EH (cell line): Measurements from ENCODE around the gene UBE2Q2.
"Not testable (repeated sequence)": the region's sequence is repeated elsewhere in the genome, so short reads cannot be mapped to it uniquely, and the experiment has no call there.

ENCODE experiments used
- DNase-seq: peaks from one replicate; pipeline ENCODE4 v3.0.0-alpha.2; 2015; ENCODE audit warnings: low read depth

Gene UBE2Q2

GRCh38 chr15:75842722-75843677 lies at the start of gene UBE2Q2:
Gene UBE2Q2 (plus strand): TSS chr15:75843447. CDS start chr15:75843667, 220 bp downstream.
- peak; percentile 83 for DNase-seq

DNA sequence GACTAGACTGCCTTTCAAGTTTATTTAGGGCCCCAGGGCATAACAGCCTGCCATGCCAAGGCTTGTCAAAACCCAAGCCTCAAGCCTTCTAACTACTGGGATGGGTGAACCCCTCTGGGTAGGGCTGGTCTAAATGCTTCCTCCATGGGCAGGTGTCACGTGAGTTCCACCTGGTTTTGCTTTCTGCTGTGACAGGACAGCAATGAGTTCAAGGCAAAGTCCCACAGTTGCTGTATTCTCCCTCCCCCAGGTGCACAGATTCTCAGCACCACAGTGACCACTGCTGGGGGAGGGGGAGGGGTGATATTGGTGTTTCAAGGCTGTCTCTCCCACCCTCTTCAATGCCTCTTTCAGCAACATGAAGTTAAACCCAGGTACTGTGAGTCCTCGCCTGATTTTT lies 46.9 kb upstream of the UBE2Q2 start:
- no peak for DNase-seq

DNA sequence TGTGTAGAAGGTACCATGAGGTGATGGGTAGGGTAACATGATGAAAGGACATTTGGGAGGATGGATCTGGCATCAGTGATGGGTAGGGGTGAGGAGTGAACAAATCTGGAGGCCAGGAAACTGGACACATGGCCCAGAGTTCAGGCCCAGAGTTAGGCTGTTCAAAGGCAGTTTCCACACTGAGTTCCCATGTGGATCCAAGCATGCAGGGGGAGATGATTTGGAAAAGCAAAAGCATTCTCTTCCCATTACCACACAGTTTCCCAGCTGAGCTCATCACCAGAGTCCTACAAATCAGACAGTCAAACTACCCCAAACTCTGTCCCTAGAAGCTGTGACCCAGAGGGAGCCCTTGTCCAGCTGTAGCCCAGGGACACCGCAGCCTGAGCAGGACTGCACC lies 46.1 kb upstream of the UBE2Q2 start:
- DNase-seq: not testable (repeated sequence)

- no peak for DNase-seq
These were observed 44.1 kb upstream of the UBE2Q2 start for GRCh38 chr15:75799190-75799589.

DNA sequence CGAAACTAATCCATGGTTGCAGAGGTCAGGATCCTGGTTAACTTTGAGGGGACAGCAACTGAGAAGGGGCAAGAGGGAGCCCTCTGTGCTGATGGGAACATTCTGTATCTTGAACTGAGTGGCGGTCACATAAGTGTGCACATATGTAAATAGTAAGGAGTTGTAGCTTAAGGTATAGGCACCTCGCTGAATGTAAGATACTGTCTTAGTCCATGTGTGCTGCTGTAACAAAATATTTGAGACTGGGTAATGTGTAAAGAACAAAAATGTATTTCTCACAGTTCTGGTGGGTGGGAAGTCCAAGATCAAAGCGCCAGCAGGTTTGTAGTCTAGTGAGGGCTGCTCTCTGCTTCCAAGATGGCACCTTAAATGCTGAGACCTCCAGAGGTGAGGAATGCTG lies 42.8 kb upstream of the UBE2Q2 start:
- DNase-seq: not testable (repeated sequence)

DNA sequence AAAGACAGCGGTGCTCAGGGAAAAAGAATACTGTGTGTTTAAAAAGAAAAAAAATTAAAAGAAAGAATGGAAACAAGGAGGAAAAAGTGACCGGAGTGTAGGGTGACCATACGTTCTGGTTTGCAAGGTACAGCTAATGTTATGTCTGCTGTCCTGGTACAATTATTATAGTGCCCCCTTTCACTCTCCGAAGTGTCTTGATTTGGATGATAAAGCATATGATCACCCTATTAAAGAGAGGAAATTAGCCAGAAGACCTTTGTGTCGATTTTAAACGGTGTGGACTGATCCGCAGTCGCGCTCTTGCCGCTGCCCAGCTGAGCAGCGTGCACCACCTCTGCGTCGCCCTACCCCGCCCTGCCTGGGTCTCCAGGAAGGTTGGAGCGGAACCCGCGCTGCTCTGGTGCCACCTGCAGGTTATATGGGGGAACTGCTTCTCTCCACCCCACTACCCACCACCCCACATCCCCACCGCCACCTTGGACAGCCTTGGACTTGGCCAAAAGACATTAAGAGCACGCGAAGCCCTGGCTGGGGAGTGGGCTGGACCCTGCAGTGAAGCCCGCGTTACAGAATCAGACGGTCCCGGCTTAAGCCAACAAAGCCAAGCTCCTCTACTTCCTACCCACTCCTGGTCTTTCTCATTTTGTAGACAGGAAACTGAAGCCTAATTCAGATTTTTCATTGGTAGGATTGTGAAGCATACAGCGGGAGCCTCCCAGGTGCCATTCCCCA lies 41.2 kb upstream of the UBE2Q2 start:
- DNase-seq: peak; percentile 78

DNA sequence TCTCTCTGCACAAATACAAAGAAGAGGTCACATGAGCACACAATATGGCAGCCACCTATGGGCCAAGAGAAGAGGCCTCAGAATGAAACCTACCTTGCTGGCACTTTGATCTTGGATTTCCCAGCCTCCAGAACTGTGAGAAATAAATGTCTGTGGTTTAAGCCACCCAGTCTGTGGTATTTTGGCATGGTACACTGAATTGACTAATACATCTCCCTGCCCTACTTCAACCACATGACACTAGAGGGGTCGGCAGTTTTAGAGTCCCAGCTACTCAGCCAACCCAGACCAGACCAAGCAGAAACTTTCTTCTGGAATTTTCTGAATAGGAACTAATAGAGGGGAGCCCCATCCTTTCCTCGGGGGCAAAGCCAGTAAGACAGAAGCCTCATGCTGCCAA lies 35.8 kb upstream of the UBE2Q2 start:
- peak; percentile 32 for DNase-seq

- not testable (repeated sequence) for DNase-seq
These were observed 35.2 kb upstream of the UBE2Q2 start for GRCh38 chr15:75808009-75808408.

DNA sequence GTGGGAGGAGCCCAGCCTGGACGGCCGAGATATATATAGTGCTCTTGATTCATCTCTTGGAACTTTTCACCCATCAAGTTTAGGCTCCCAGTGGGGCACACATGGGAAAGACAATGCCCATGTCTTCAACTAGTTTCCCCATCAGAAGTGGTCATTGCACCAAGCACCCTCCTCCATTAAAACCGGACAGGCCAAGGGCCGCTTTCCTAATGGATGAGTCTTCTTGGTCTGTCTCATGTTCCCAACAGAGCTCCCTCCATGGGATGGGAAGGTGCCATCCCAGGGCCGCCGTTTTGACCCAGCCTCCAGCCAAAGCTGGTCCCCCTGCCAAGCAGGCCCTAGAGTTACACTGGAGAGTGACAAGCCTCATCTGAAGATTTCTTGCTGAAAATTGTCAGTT lies 34.7 kb upstream of the UBE2Q2 start:
- no peak for DNase-seq

DNA sequence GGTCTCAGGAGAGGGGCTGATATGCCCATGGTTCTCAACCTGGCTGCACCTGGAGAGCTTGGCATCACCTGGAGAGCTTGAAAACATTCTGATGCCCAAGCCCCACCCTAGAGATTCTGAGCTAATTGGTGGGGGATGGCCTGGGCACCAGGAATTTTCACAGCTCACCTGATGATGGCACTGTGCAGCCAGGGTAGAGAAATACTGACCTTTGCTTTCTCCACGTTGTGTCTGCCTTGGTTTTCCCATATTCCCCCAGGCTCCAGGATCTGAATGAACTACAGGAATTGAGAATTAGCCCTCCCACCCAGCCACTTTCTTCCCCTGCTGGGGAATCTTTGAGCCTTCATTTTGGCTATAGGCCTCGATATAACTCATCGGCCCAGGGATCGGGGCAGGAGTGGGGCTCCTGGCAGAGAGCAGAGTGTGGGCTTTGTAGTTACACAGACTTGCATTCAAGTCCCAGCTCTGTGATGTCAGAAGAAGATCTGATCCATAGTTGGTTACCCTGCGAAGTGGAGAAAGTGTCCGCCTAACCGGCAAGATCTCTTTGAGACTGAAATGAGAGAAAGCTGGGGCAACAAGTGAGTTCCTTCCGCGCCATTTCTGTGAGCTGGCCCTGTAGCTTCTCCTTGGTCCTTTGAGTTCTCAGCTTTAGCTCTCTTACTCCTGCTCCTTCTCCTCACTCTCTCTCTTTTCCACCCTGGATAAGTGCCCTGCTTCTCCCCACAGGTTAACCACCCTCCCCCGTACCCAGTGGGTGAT lies 33.1 kb upstream of the UBE2Q2 start:
- DNase-seq: peak; percentile 39

- no peak for DNase-seq
These were observed 32.3 kb upstream of the UBE2Q2 start for GRCh38 chr15:75810874-75811498.

DNA sequence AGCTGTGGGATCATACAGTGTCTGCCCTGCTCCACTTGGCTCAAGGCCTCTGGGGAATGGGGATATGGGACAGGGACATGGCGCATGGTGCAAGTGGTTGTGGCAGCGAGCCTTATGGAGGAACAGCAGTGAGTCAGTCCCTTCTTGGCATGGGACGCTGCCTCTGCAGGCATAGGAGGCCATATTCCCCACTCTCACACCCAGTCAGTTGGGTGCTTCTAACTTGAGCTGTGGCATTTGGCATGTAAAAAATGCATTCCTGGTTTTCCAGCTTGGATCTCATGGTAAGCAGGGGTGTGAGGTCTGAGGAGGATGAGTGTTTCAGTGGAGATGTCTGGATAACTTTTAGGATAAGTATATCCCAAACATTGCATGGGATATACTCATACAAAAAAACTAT lies 31.6 kb upstream of the UBE2Q2 start:
- DNase-seq: peak; percentile 77

DNA sequence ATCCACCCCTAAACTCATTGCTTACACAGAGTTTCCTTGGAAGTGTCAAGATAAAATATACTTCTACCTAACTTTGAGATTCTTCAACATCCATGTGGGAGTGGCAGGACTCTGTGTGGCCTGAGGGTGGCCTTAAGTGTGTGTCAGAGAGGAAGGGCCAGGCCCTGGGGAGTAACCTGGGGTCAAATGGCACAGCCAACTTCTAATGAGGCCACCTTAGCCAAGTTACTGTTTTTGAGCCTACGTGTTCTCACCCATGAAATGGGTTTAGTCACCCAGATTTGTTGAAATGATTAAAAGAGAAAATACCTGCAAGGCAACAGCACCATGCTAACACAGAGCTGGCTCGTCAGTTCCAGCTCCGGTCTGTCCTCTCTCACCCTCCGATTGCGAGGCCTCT lies 28.5 kb upstream of the UBE2Q2 start:
- no peak for DNase-seq

GRCh38 chr15:75815811-75816719 lies 27.2 kb upstream of the UBE2Q2 start:
- no peak for DNase-seq

DNA sequence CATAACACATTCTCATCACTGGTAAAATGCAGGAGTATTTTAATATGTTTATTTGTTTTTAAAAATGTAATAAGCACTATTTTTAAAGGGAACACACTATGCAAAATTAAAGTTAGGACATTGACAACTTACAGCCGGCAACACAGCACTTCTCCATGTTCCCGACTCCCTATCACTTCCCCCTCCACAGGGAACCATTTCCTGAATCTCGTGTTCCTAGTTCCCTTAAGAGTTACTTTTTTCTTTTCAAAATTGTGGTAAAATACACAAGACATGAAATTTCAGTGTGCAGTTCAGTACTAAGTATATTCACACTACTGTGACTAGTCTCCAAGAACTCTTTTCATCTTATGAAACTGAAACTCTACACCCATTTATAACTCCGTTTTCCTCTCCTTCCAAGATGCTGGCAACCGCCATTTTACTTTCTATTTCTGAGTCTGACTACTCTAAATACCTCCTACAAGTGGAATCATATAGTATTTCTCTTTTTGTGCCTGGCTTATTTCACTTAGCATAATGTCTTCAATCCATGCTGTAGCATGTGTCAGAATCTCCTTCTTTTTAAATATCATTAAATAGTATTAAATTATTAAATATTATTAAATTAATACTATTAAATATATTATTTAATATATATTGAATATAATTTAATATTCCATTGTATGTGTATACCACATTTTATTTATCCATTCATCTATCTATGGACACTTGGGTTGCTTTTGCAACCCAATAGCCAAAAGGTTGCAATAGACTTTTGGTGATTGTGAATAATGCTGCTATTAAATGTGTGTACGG lies 25.9 kb upstream of the UBE2Q2 start:
- peak; percentile 23 for DNase-seq

- no peak for DNase-seq
These were observed 23.0 kb upstream of the UBE2Q2 start for GRCh38 chr15:75820206-75820605.

GRCh38 chr15:75821786-75822345 lies 21.4 kb upstream of the UBE2Q2 start:
- DNase-seq: no peak

DNA sequence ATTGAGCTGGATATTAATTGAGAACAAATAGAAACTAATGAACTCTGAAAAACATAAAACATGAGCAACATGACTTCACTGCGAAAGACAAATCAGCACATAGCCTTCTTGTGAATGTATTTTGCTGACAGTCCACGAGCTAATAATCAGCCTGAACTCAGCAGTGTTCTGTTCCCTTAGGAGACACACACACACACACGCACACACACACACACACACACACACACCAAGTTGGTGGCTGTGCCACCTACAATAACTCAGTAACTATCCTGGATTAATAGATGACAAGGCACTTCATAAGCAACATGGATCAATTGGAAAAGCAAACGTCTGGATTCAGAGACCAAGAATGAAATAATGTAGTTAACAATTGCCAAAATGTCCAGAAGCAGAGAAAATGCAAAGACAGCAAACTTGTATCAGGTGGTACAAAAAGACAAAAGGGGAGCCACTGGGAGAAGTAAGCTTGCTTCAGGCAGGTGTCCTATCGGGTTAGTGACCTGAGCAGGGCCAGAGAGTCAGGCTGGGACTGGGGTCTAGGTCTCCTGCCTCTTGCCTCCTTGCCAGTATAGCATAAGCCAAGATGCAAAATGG lies 20.5 kb upstream of the UBE2Q2 start:
- DNase-seq: no peak
